ENCODE measurements around the gene TRAPPC10.
"Not testable (repeated sequence)": the region's sequence is repeated elsewhere in the genome, so short reads cannot be mapped to it uniquely, and the experiment has no call there.

The TRAPPC10 gene

DNA sequence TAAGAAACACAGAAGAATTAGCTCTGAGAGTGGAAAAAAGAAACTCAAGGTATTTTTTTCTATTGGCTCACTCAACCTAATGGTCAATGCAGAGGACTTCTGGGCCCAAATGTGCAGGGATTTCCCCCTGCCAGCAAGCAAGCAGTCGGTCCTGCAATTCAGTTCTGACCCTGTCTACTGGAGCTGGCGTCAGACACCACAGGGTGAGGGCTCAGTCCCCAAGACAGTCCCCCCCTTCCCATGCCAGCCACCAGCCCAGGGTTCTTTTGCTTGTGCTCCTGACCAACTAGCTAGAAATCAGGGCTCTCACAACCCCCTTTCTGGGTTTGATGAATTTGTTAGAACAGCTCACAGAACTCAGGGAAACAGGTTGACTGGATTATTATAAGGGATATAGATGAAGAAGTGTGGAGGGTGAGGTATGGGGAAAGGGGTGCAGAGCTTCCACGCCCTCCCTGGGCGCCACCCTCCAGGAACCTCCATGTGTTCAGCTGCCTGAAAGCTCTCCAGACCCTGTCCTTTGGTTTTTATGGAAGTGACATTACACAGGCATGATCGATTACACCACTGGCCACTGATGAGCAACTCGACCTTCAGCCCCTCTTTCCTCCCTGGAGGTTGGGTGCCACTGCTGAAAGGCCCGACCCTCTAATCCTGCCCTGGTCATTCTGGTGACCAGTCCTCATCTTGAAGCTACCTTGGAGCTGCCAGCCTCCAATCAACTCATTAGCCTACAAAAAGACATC, 72.6 kb downstream of the TRAPPC10 start:
- in situ Hi-C loops (cut with HindIII; ENCODE audit: low sequenced_read_pairs), result no loop called here

DNA sequence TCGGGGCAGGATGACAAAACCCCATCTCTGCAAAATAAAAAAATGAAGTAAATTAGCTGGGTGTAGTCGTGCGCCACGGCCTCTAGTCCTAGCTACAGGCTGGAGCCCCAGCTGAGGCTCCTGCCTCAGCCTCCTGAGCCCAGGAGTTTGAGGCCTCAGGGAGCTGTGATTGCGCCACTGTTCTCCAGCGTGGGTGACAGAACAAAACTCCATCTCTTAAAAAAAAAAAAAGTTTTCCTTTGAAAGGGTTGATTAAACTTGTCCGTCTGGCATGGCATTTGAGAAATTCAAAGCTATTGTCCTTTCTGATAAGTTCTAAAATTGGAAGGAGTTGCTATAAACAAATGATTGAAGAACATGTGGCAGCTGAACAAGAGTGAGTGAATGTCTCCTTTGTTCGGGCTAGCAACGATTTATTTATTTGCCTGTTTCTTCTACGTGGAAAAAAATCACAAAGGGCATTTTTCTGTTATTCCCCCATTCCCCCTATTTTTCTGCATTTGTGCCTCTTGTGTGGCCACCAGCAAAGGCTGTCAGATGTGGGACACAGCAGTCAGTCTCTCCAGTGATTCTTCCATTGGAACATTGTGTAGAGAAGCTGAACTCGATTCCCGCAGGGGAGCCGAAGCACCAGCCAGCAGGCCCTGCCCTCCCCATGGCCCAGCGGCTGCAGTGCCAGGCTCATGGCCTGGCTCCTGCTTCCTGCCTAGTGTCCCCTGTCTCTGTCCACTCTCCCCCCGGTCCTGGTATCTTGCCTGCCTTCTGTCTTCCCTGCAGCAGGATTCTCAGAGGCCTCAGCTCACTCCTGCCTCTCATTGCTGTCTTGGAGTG, 73.6 kb downstream of the TRAPPC10 start:
- in situ Hi-C loops (cut with HindIII; ENCODE audit: low sequenced_read_pairs), result no loop called here

GRCh38 chr21:44086636-44087425, 74.7 kb downstream of the TRAPPC10 start:
- in situ Hi-C loops (cut with HindIII; ENCODE audit: low sequenced_read_pairs), result no loop called here

DNA sequence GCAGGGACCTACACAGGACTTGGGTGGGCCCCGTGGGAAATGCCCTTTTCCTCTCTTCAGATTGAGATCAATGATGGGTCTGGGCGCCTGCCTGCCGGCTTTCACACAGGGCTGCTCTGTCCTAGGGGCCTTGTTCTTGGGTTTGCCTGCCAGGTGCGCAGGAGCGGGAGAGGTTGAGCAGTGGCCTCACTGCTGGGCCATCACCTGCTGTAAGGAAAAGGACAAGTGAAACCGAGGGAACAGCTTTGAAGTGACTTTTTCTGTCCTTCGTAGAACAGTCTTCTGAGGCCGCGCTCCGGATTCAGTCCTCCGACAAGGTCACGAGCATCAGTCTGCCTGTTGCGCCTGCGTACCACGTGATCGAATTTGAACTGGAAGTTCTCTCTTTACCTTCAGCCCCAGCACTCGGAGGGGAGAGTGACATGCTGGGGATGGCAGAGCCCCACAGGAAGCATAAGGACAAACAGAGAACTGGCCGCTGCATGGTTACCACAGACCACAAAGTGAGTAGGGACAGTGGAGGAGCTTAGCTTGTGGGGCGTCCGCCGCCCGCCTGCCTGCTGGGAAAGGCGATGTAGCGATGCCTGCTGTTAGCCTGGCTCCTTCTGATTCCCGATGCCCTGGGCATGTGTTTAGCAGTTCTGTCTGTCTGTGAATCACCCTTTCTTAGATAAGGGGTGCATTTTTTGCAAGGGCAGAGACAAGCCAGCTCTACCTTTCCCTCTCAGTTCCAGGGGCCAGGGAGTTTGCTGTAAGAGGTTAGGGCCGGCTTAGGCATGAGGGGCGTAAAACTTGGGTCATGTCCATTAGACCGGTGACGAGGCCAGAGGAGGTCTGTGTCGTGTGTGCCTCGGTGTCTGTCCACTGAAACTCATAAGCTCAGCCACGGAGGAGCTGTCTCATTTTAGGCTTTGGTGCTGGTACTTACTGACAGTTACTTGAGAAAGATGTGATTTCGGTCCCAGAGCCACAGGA, 75.6 kb downstream of the TRAPPC10 start:
- in situ Hi-C loops (cut with HindIII; ENCODE audit: low sequenced_read_pairs), result no loop called here

- in situ Hi-C loops (cut with HindIII; ENCODE audit: low sequenced_read_pairs), result no loop called here
These were observed 76.3 kb downstream of the TRAPPC10 start for GRCh38 chr21:44088401-44088780.

DNA sequence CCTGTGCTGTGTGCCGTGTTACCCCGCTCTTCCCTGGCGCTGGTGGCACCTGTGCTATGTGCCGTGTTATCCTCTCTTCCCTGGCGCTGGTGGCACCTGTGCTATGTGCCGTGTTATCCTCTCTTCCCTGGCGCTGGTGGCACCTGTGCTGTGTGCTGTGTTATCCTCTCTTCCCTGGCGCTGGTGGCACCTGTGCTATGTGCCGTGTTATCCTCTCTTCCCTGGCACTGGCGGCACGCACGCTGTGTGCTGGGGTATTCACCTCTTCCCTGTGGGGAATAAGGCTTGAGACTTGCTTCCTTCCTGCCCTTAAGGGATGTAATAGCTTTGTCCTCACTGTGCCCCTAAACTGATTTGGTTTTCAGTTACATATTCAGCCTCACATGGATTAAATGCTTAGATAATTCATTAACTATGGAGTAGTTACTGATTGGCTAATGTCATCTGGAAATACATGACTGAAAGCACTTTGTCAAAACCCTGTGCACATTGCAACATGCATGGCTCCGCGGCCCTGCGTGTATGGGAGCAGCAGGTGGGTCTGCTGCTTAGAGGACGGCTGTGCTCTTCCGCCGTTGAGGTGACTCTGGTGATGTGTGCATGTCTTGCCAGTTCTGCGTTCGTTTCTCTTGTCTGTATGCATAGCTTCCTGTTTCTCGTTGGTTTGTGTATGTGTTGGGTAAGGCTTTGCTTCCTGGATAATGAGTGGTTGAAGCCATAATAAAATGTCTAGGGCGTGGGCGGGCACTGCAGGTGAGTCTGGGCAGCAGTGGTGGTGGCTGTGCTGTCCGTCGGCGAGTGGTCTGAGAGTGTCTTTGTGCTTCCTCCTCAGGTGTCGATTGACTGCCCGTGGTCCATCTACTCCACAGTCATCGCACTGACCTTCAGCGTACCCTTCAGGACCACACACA, 77.1 kb downstream of the TRAPPC10 start:
- in situ Hi-C loops (cut with HindIII; ENCODE audit: low sequenced_read_pairs), result no loop called here

DNA sequence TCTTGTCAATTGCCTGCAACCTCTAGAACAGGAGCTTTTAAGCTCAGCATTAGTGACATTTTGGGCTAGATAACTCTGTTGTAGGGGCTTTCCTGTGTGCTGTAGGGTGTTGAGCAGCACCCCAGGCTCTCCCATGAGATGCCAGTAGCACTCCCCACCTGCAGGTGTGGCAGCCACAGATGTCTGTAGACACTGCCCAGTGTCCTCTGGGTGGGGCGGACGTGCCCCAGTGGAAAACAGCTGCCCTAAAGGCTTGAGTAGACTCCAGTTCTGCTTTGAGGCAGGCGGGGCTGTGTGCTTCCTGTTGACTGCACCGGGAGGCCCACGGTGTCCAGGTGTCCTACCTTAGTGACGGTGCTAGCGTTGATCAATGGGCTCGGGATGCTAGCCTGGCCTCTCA, 78.2 kb downstream of the TRAPPC10 start:
- in situ Hi-C loops (cut with HindIII; ENCODE audit: low sequenced_read_pairs), result no loop called here

GRCh38 chr21:44092211-44092610, 80.1 kb downstream of the TRAPPC10 start:
- in situ Hi-C loops (cut with HindIII; ENCODE audit: low sequenced_read_pairs), result no loop called here

GRCh38 chr21:44093761-44094160, 81.7 kb downstream of the TRAPPC10 start:
- in situ Hi-C loops (cut with HindIII; ENCODE audit: low sequenced_read_pairs), result no loop called here

DNA sequence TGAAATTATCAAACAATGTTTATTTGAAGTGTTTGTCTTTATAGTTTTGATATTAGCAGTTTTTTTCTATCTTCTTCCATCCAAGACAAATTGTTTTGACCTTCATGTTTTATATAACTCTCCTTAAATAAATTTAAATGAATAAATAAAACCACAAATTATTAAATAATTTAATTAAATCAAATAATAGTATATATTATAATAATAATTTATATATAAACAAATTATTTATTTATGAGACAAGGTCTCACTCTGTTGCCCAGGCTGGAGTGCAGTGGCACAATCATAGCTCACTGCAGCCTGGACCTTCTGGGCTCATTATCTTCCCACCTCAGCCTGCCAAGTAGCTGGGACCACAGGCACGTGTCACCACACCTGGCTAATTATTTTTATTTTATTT, 82.7 kb downstream of the TRAPPC10 start:
- in situ Hi-C loops (cut with HindIII; ENCODE audit: low sequenced_read_pairs), result no loop called here

GRCh38 chr21:44098507-44098906, 86.4 kb downstream of the TRAPPC10 start:
- in situ Hi-C loops (cut with HindIII; ENCODE audit: low sequenced_read_pairs), result not testable (repeated sequence)

- in situ Hi-C loops (cut with HindIII; ENCODE audit: low sequenced_read_pairs), result not testable (repeated sequence)
These were observed 86.9 kb downstream of the TRAPPC10 start for GRCh38 chr21:44098964-44099363.

- in situ Hi-C loops (cut with HindIII; ENCODE audit: low sequenced_read_pairs), result not testable (repeated sequence)
These were observed 95.0 kb downstream of the TRAPPC10 start, which contains the start of gene PWP2 for GRCh38 chr21:44107026-44107501. TSS of gene PWP2 (plus strand) at chr21:44107399. CDS start at chr21:44107417, 18 bp downstream.

DNA sequence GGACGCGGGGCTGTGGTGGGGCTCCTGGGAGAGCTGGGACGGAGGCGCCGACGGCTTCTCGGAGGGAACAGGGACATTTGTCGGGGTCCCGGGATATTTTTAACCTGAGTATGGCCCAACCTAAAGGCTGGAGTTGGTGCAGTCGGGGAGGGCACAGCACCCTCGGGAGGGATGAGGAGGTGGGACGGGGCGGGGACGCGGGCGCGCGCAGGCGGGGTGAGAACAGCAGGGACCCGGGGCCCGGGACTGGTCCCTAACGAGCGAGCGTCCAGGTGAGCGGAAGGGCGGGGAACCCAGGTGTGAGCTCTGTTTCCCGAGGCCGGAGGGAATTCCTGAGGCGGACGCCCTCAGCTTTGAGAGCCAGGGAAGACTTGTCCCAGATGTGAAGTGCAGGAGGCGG, 95.5 kb downstream of the TRAPPC10 start:
- in situ Hi-C loops (cut with HindIII; ENCODE audit: low sequenced_read_pairs), result not testable (repeated sequence)

DNA sequence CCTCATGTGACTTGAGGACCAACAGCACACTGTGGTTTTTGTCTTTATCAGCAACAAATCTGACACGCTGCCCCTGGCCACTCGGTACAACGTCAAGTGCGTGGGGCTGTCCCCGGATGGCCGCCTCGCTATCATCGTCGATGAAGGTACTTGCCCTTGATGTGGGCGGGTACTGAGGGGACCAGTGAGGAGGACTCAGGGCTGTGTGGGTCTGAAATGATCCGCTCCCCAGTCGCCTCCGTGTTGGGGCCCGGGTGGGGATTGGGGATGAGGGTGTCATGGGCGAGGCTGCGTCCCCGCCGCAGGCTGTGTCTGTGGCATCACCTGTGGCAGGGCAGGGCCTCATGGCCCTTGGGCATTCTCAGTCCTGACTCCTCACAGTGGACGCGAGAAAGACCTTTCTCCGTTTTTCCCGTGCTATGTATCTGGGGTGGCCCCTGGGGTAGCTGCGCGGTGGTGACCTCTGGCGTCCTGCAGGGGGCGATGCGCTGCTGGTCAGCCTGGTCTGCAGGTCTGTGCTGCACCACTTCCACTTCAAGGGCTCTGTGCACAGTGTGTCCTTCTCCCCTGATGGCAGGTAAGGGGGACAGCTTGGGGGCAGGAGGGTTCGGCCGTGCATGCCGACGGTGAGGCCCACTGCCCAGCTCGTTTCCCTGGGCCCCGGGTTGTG, 101.7 kb downstream of the TRAPPC10 start:
- in situ Hi-C loops (cut with HindIII; ENCODE audit: low sequenced_read_pairs), result not testable (repeated sequence)

GRCh38 chr21:44122131-44122530, 110.0 kb downstream of the TRAPPC10 start:
- in situ Hi-C loops (cut with HindIII; ENCODE audit: low sequenced_read_pairs), result not testable (repeated sequence)

- in situ Hi-C loops (cut with HindIII; ENCODE audit: low sequenced_read_pairs), result not testable (repeated sequence)
These were observed 115.7 kb downstream of the TRAPPC10 start for GRCh38 chr21:44127827-44128226.

GRCh38 chr21:44133715-44134057, 121.6 kb downstream of the TRAPPC10 start:
- in situ Hi-C loops (cut with HindIII; ENCODE audit: low sequenced_read_pairs), result not testable (repeated sequence)

Measured in endothelial cell of hepatic sinusoid (primary cell).